Activated B cell treated with CpG ODN at 0.5 μM for 24 hours (primary cell): ENCODE data around the gene CHRNA10. TPM values are rescaled to one million over a fixed set of nuclear protein-coding genes. Genes with fewer than 3 reads are reported as not detected.

Experiments
- ATAC-seq: fragments of 200-7000 bp; cut with Tn5 transposase; one replicate; pipeline ENCODE4 v1.10.0; 2021; ENCODE audit warnings: low read depth, mild to moderate bottlenecking, moderate library complexity
- CTCF ChIA-PET: fragments of 350-600 bp; sonication (Branson Sonifier 250); formaldehyde crosslinking; loops from one replicate; lab custom pipeline; 2021; ENCODE audit warnings: antibody characterized with exemption; lab: Charles Lee
- POLR2A ChIA-PET: fragments of 350-600 bp; sonication (Branson Sonifier 250); formaldehyde crosslinking; loops from one replicate; lab custom pipeline; 2021; ENCODE audit warnings: antibody characterized with exemption; lab: Charles Lee
- DNase-seq: peaks from one replicate; pipeline ENCODE4 v3.0.0; 2022
- H3K27ac Mint-ChIP-seq: one replicate; pipeline ENCODE4 v1.8.0; 2020; ENCODE audit warnings: mixed read lengths
- H3K27me3 Mint-ChIP-seq: one replicate; pipeline ENCODE4 v1.8.0; 2021; ENCODE audit warnings: mixed read lengths
- H3K36me3 Mint-ChIP-seq: one replicate; pipeline ENCODE4 v1.8.0; 2021; ENCODE audit warnings: low read depth, mixed read lengths
- H3K4me1 Mint-ChIP-seq: one replicate; pipeline ENCODE4 v1.8.0; 2021; ENCODE audit warnings: mixed read lengths
- H3K4me3 Mint-ChIP-seq: one replicate; pipeline ENCODE4 v1.8.0; 2020; ENCODE audit warnings: mild to moderate bottlenecking, mixed read lengths
- H3K9me3 Mint-ChIP-seq: one replicate; pipeline ENCODE4 v1.8.0; 2020; ENCODE audit warnings: mixed read lengths
- intact Hi-C: fragments of 100-400 bp; cut with micrococcal nuclease; formaldehyde crosslinking; loops from one replicate; pipeline ENCODE4 v1.15.1; 2024
- total RNA-seq: library from RNA; stranded (reverse); gene quantifications from 2 replicates; pipeline ENCODE4 v1.2.3, GENCODE V29; 2022
- TF ChIP-seq, protein P1 (sequence below): fragments of 200-600 bp; IDR thresholded peaks from one replicate; pipeline ENCODE4 v1.8.0; 2022; ENCODE audit warnings: antibody characterized with exemption, mild to moderate bottlenecking

Gene CHRNA10
- total RNA-seq, 1 donor from 2014 or later, result 3.0 TPM

DNA sequence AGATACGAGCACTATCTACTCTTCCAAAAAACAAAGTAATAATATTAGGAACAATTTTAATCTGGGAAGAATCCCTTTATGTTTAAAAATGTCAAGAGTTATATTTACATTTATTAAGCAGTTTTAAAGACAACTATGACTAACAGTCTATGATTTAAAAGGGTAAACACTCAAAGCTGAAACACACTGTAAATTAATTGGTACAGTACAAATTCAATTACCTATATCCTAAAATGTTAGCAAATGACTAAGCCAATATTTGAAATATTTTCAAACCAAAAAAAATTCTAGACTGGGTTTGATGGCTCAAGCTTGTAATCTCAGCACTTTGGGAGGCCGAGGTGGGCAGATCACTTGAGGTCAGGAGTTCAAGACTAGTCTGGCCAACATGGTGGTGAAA lies 36.0 kb upstream of the CHRNA10 start:
- DNase-seq, result no peak
- Mint-ChIP-seq H3K27me3 (no peaks in the 10 kb centered on the region), H3K4me3 (no peak overlapping the region), H3K36me3 (peaks cover 78% of the 10 kb centered on the region), H3K27ac (no peak overlapping the region), H3K9me3 (no peaks in the 10 kb centered on the region), H3K4me1 (no peaks in the 10 kb centered on the region)
- ChIA-PET CTCF (no interaction called here), POLR2A (no interaction called here)
- intact Hi-C loops, result no loop called here
- ATAC-seq, result no peak
- TF ChIP-seq, protein P1, sequence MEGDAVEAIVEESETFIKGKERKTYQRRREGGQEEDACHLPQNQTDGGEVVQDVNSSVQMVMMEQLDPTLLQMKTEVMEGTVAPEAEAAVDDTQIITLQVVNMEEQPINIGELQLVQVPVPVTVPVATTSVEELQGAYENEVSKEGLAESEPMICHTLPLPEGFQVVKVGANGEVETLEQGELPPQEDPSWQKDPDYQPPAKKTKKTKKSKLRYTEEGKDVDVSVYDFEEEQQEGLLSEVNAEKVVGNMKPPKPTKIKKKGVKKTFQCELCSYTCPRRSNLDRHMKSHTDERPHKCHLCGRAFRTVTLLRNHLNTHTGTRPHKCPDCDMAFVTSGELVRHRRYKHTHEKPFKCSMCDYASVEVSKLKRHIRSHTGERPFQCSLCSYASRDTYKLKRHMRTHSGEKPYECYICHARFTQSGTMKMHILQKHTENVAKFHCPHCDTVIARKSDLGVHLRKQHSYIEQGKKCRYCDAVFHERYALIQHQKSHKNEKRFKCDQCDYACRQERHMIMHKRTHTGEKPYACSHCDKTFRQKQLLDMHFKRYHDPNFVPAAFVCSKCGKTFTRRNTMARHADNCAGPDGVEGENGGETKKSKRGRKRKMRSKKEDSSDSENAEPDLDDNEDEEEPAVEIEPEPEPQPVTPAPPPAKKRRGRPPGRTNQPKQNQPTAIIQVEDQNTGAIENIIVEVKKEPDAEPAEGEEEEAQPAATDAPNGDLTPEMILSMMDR, result no peak

DNA sequence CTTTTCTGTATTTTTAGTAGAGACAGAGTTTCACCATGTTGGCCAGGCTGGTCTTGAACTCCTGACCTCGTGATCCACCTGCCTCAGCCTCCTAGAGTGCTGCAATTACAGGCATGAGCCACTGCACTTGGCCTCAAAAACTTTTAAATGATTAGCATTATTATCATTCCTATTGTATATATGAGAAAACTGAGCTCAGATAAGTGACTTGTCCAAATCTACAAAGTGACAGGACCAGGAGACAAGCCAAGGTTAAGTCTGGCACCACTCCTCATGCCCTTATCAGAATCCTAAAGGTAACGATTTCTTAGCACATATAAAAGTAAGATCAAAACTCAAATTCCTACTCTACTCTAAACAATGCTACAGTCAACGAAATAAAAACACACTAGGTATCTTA lies 32.2 kb upstream of the CHRNA10 start:
- H3K9me3 Mint-ChIP-seq, result no peaks in the 10 kb centered on the region
- ChIA-PET CTCF (interaction anchor here (1.2 kb wide), 1 partner anchor 369 kb away, joined by 3 read pairs; no protein-coding TSS in a partner anchor), POLR2A (no interaction called here)
- TF ChIP-seq, protein P1, result no peak
- H3K27ac Mint-ChIP-seq, result no peak overlapping the region
- H3K4me1 Mint-ChIP-seq, result no peaks in the 10 kb centered on the region
- no peak overlapping the region for H3K4me3 Mint-ChIP-seq
- DNase-seq (no peak), ATAC-seq (no peak)
- peaks cover 79% of the 10 kb centered on the region for H3K36me3 Mint-ChIP-seq
- intact Hi-C loops, result no loop called here
- H3K27me3 Mint-ChIP-seq, result no peaks in the 10 kb centered on the region

DNA sequence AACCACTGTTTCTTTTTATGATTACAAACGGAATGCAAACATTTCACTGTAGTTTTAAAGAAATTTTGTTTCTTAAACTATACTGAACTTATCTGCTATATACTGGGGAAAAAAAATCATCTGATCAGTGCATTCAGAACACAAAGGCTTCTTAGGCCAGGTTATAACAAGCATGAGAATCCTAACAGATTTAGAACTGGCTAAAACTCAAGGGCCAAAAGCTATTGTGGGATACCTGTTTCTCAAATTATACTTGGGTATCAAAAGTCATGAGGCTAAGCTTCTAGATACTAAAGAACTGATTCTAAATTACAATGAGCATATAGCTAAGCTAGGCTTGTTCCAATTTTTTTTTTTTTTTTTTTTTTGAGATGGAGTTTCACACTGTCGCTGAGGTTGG lies 29.7 kb upstream of the CHRNA10 start:
- Mint-ChIP-seq H3K27me3 (no peaks in the 10 kb centered on the region), H3K9me3 (no peaks in the 10 kb centered on the region), H3K36me3 (peaks cover 76% of the 10 kb centered on the region), H3K27ac (no peak overlapping the region), H3K4me1 (no peaks in the 10 kb centered on the region), H3K4me3 (no peak overlapping the region)
- POLR2A ChIA-PET, result interaction anchor here (0.6 kb wide), 1 partner anchor 18 kb away, joined by 7 read pairs; no protein-coding TSS in a partner anchor
- TF ChIP-seq, protein P1, result no peak
- no peak for ATAC-seq
- CTCF ChIA-PET, result no interaction called here
- no peak for DNase-seq
- intact Hi-C loops, result no loop called here

DNA sequence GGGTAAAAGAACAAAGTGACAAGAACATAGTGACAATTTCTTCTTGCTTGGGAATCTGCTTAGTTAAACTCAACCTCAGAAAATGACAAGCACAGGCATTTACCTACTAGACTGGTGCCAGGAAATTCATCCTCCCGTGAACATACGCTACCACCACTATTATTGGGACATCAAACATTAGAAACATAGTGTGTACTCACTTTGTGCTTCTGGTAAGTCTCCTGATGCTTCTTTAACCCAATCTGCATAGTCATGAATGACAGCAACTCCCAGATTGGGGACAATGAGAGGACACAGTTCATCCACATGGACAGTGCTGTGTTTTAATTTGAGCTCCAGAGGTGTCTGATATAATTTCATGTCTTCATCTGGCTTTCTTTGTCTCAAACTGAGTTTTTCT lies 29.2 kb upstream of the CHRNA10 start:
- ChIA-PET POLR2A (interaction anchor here (0.6 kb wide), 1 partner anchor 19 kb away, joined by 7 read pairs; no protein-coding TSS in a partner anchor), CTCF (no interaction called here)
- peaks cover 76% of the 10 kb centered on the region for H3K36me3 Mint-ChIP-seq
- no peak for ATAC-seq
- H3K4me3 Mint-ChIP-seq, result no peak overlapping the region
- no peaks in the 10 kb centered on the region for H3K9me3 Mint-ChIP-seq
- intact Hi-C loops, result no loop called here
- DNase-seq, result no peak
- TF ChIP-seq, protein P1, result no peak
- no peak overlapping the region for H3K27ac Mint-ChIP-seq
- H3K27me3 Mint-ChIP-seq, result no peaks in the 10 kb centered on the region
- H3K4me1 Mint-ChIP-seq, result no peaks in the 10 kb centered on the region

DNA sequence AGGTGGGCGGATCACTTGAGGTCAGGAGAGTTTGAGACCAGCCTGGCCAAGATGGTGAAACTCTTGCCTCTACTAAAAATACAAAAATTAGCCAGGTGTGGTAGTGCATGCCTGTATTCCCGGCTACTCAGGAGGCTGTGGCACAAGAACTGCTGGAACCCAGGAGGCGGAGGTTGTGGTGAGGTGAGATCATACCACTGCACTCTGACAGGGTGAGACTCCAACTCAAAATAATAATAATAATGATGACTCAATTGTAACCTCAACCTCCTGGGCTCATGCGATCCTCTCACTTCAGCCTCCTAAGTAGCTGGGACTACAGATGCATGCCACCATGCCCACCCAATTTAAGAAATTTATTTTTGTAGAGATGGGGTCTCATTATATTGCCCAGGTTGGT lies 15.6 kb upstream of the CHRNA10 start:
- H3K9me3 Mint-ChIP-seq, result no peaks in the 10 kb centered on the region
- POLR2A ChIA-PET, result no interaction called here
- H3K4me1 Mint-ChIP-seq, result no peaks in the 10 kb centered on the region
- H3K27ac Mint-ChIP-seq, result no peak overlapping the region
- H3K27me3 Mint-ChIP-seq, result no peaks in the 10 kb centered on the region
- CTCF ChIA-PET, result no interaction called here
- intact Hi-C loops, result no loop called here
- DNase-seq (no peak), ATAC-seq (no peak)
- peaks cover 75% of the 10 kb centered on the region for H3K36me3 Mint-ChIP-seq
- TF ChIP-seq, protein P1, result no peak
- H3K4me3 Mint-ChIP-seq, result no peak overlapping the region
